OCI-LY1 (cell line): Measurements from ENCODE around the gene COPS7B.

Experiments
- H2AFZ ChIP-seq: fragments of 200-600 bp; sonication (generic), shearing (Covaris generic); 2 replicates; pipeline ENCODE4 v1.6.0; 2014; ENCODE audit warnings: antibody characterized with exemption, mild to moderate bottlenecking, low read length
- H3F3A ChIP-seq: fragments of 200-600 bp; sonication (generic), shearing (Covaris generic); 2 replicates; pipeline ENCODE4 v1.6.0; 2014; ENCODE audit warnings: mild to moderate bottlenecking, antibody characterized with exemption, low read length, moderate library complexity; ENCODE audit not compliant: insufficient read depth
- H3K27ac ChIP-seq: fragments of 200-600 bp; sonication (generic); 2 replicates; pipeline ENCODE4 v1.5.1; 2014; ENCODE audit warnings: low read length, mixed run types, mild to moderate bottlenecking, low read depth; ENCODE audit not compliant: poor library complexity, severe bottlenecking
- H3K27me3 ChIP-seq: fragments of 200-600 bp; sonication (generic); 2 replicates; pipeline ENCODE4 v1.6.0; 2014; ENCODE audit warnings: antibody characterized with exemption, mild to moderate bottlenecking, low read length, moderate library complexity; ENCODE audit not compliant: insufficient read depth
- H3K36me3 ChIP-seq: fragments of 200-600 bp; sonication (generic); 2 replicates; pipeline ENCODE4 v1.6.1; 2014; ENCODE audit warnings: mild to moderate bottlenecking, antibody characterized with exemption, low read length, moderate library complexity, mixed read lengths; ENCODE audit not compliant: insufficient read depth
- H3K4me1 ChIP-seq: fragments of 200-600 bp; sonication (generic); 2 replicates; pipeline ENCODE4 v1.5.1; 2014; ENCODE audit warnings: mild to moderate bottlenecking, low read length, moderate library complexity; ENCODE audit not compliant: insufficient read depth, severe bottlenecking
- H3K4me2 ChIP-seq: fragments of 200-600 bp; sonication (generic), shearing (Covaris generic); 2 replicates; pipeline ENCODE4 v1.6.1; 2014; ENCODE audit warnings: low read length
- H3K4me3 ChIP-seq: fragments of 200-600 bp; sonication (generic); 2 replicates; pipeline ENCODE4 v1.5.1; 2014; ENCODE audit warnings: low read length, low read depth, mild to moderate bottlenecking, mixed read lengths; ENCODE audit not compliant: poor library complexity, severe bottlenecking
- H3K79me2 ChIP-seq: fragments of 200-600 bp; shearing (Covaris generic); 2 replicates; pipeline ENCODE4 v1.6.1; 2016; ENCODE audit warnings: mixed run types, low read length, mixed read lengths; ENCODE audit not compliant: insufficient read depth
- H3K9ac ChIP-seq: fragments of 200-600 bp; sonication (generic), shearing (Covaris generic); 2 replicates; pipeline ENCODE4 v1.6.1; 2014; ENCODE audit warnings: mild to moderate bottlenecking, low read length, mixed read lengths
- H3K9me2 ChIP-seq: fragments of 200-600 bp; sonication (generic), shearing (Covaris generic); 2 replicates; pipeline ENCODE4 v1.6.1; 2014; ENCODE audit warnings: low read depth, mild to moderate bottlenecking, low read length, mixed read lengths
- H3K9me3 ChIP-seq: fragments of 200-600 bp; shearing (Covaris generic); 2 replicates; pipeline ENCODE4 v1.6.1; 2014; ENCODE audit warnings: low read length, mixed read lengths
- H4K20me1 ChIP-seq: fragments of 200-600 bp; sonication (generic), shearing (Covaris generic); 2 replicates; pipeline ENCODE4 v1.6.0; 2016; ENCODE audit warnings: mild to moderate bottlenecking, low read length; ENCODE audit not compliant: insufficient read depth
- CTCF ChIP-seq: fragments of 200-600 bp; sonication (generic), shearing (Covaris generic); IDR thresholded peaks from 2 replicates; pipeline ENCODE4 v1.5.1; 2017; ENCODE audit warnings: mild to moderate bottlenecking, antibody characterized with exemption, low read length, moderate library complexity, mixed read lengths
- EZH2 ChIP-seq: fragments of 200-600 bp; sonication (generic), shearing (Covaris generic); IDR thresholded peaks from 2 replicates; pipeline ENCODE4 v1.8.0; 2017; ENCODE audit warnings: borderline replicate concordance, mixed run types, mild to moderate bottlenecking, antibody characterized with exemption, low read length, moderate library complexity, mixed read lengths

COPS7B gene

GRCh38 chr2:231785413-231785812, 832 bp upstream of the COPS7B start:
- H3F3A ChIP-seq: no peaks in the 10 kb centered on the region
- peak overlapping the region; percentile 94 for H3K4me3 ChIP-seq
- H3K79me2 ChIP-seq: peaks cover 35% of the 10 kb centered on the region

GRCh38 chr2:231785822-231786176, 446 bp upstream of the COPS7B start:
- peak overlapping the region; percentile 1; the same call in 1 of the 2 replicates for H2AFZ ChIP-seq
- peak overlapping the region; percentile 94 for H3K4me3 ChIP-seq
- H3K9me2 ChIP-seq: no peaks in the 10 kb centered on the region
- H3K9me3 ChIP-seq: no peaks in the 10 kb centered on the region
- H3K4me1 ChIP-seq: peaks cover 46% of the 10 kb centered on the region
- H3K79me2 ChIP-seq: peaks cover 35% of the 10 kb centered on the region
- peak overlapping the region; percentile 80 for H3K4me2 ChIP-seq
- H4K20me1 ChIP-seq: no peaks in the 10 kb centered on the region; the same call in 1 of the 2 replicates
- H3K27me3 ChIP-seq: no peaks in the 10 kb centered on the region
- H3K27ac ChIP-seq: peak overlapping the region; percentile 45
- no peak for TF ChIP-seq EZH2
- no peak for TF ChIP-seq CTCF
- H3K36me3 ChIP-seq: peaks cover 21% of the 10 kb centered on the region; the same call in 1 of the 2 replicates
- peak overlapping the region; percentile 80 for H3K9ac ChIP-seq
- no peaks in the 10 kb centered on the region for H3F3A ChIP-seq

More at GRCh38 chr2:231785413-231785812, 832 bp upstream of the COPS7B start:
- peak overlapping the region; percentile 45 for H3K27ac ChIP-seq
- H3K9me3 ChIP-seq: no peaks in the 10 kb centered on the region
- H3K4me1 ChIP-seq: peaks cover 48% of the 10 kb centered on the region
- no peaks in the 10 kb centered on the region for H3K27me3 ChIP-seq
- peaks cover 20% of the 10 kb centered on the region; the same call in 1 of the 2 replicates for H3K36me3 ChIP-seq
- H3K9me2 ChIP-seq: no peaks in the 10 kb centered on the region
- H3K4me2 ChIP-seq: peak overlapping the region; percentile 80
- peak overlapping the region; percentile 80 for H3K9ac ChIP-seq
- peak overlapping the region; percentile 1; the same call in 1 of the 2 replicates for H2AFZ ChIP-seq
- no peaks in the 10 kb centered on the region; the same call in 1 of the 2 replicates for H4K20me1 ChIP-seq
- no peak for TF ChIP-seq EZH2
- TF ChIP-seq CTCF: no peak

- H3F3A ChIP-seq: no peaks in the 10 kb centered on the region
- no peaks in the 10 kb centered on the region for H3K9me3 ChIP-seq
- H3K9ac ChIP-seq: peak overlapping the region; percentile 80
- H3K4me2 ChIP-seq: peak overlapping the region; percentile 80
- H2AFZ ChIP-seq: no peak overlapping the region
- H3K4me3 ChIP-seq: peak overlapping the region; percentile 94
- peaks cover 46% of the 10 kb centered on the region for H3K4me1 ChIP-seq
- peaks cover 35% of the 10 kb centered on the region for H3K79me2 ChIP-seq
- H3K36me3 ChIP-seq: peaks cover 32% of the 10 kb centered on the region
- H3K9me2 ChIP-seq: no peaks in the 10 kb centered on the region
- H3K27ac ChIP-seq: no peak overlapping the region
- H3K27me3 ChIP-seq: no peaks in the 10 kb centered on the region
- H4K20me1 ChIP-seq: no peaks in the 10 kb centered on the region; the same call in 1 of the 2 replicates
- TF ChIP-seq CTCF (no peak), EZH2 (no peak)
Observed at GRCh38 chr2:231786917-231787292, 660 bp downstream of the COPS7B start.
